Chondrocyte (in vitro differentiated cells): Measurements from ENCODE around the gene ITPKB. TPM values are rescaled to one million over a fixed set of nuclear protein-coding genes. Genes with fewer than 3 reads are reported as not detected.
A peak's percentile ranks its signal among the peaks of the same experiment; 100 is the strongest.

ENCODE experiments used
- DNase-seq: peaks from one replicate; pipeline ENCODE4 v3.0.0; 2021; ENCODE audit warnings: mixed read lengths, low spot score
- H3K27ac Mint-ChIP-seq: one replicate; pipeline ENCODE4 v1.8.0; 2021; ENCODE audit warnings: mild to moderate bottlenecking, moderate library complexity, mixed read lengths; ENCODE audit not compliant: unreplicated experiment
- H3K27me3 Mint-ChIP-seq: 2 replicates; pipeline ENCODE4 v1.8.0; 2021; ENCODE audit warnings: low read depth, mixed read lengths
- H3K36me3 Mint-ChIP-seq: 2 replicates; pipeline ENCODE4 v1.8.0; 2021; ENCODE audit warnings: low read depth, mixed read lengths
- H3K4me1 Mint-ChIP-seq: 2 replicates; pipeline ENCODE4 v1.8.0; 2021; ENCODE audit warnings: low read depth, mild to moderate bottlenecking, mixed read lengths
- H3K4me3 Mint-ChIP-seq: one replicate; pipeline ENCODE4 v1.8.0; 2021; ENCODE audit warnings: mild to moderate bottlenecking, moderate library complexity, mixed read lengths; ENCODE audit not compliant: unreplicated experiment
- H3K9me3 Mint-ChIP-seq: 2 replicates; pipeline ENCODE4 v1.8.0; 2021; ENCODE audit warnings: low read depth, mixed read lengths
- CTCF ChIP-seq: fragments of 200-600 bp; sonication (generic); IDR thresholded peaks from 2 replicates; pipeline ENCODE4 v1.5.0; 2021; ENCODE audit warnings: antibody characterized with exemption, mild to moderate bottlenecking, moderate library complexity
- total RNA-seq: library from RNA; stranded (reverse); gene quantifications from 3 replicates; pipeline ENCODE4 v1.2.1, GENCODE V29; 2021

ITPKB gene
- total RNA-seq, 1 donor from 2014 or later, result 13.4 TPM

GRCh38 chr1:226784081-226785049 lies 45.3 kb upstream of the ITPKB start:
- no peak for DNase-seq
- Mint-ChIP-seq H3K9me3 (no peaks in the 10 kb centered on the region), H3K4me3 (no peak overlapping the region), H3K4me1 (peaks cover 8% of the 10 kb centered on the region), H3K36me3 (no peaks in the 10 kb centered on the region), H3K27me3 (peaks cover 3% of the 10 kb centered on the region), H3K27ac (no peak overlapping the region)
- no peak for TF ChIP-seq CTCF

GRCh38 chr1:226782845-226783601 lies 43.9 kb upstream of the ITPKB start:
- peaks cover 2% of the 10 kb centered on the region for H3K27me3 Mint-ChIP-seq
- H3K27ac Mint-ChIP-seq, result no peak overlapping the region
- H3K4me1 Mint-ChIP-seq, result peaks cover 21% of the 10 kb centered on the region
- no peaks in the 10 kb centered on the region for H3K9me3 Mint-ChIP-seq
- DNase-seq, result no peak
- no peaks in the 10 kb centered on the region for H3K36me3 Mint-ChIP-seq
- TF ChIP-seq CTCF, result no peak
- no peak overlapping the region for H3K4me3 Mint-ChIP-seq

GRCh38 chr1:226781937-226782609 lies 43.0 kb upstream of the ITPKB start:
- Mint-ChIP-seq H3K36me3 (no peaks in the 10 kb centered on the region), H3K4me1 (peaks cover 24% of the 10 kb centered on the region), H3K4me3 (no peak overlapping the region), H3K9me3 (peaks cover 2% of the 10 kb centered on the region), H3K27ac (no peak overlapping the region), H3K27me3 (peaks cover 2% of the 10 kb centered on the region)
- no peak for DNase-seq
- TF ChIP-seq CTCF, result no peak

GRCh38 chr1:226779561-226779960 lies 40.5 kb upstream of the ITPKB start:
- H3K4me3 Mint-ChIP-seq, result no peak overlapping the region
- H3K27ac Mint-ChIP-seq, result no peak overlapping the region
- peaks cover 23% of the 10 kb centered on the region for H3K4me1 Mint-ChIP-seq
- no peak for DNase-seq
- peaks cover 2% of the 10 kb centered on the region for H3K27me3 Mint-ChIP-seq
- no peak for TF ChIP-seq CTCF
- no peaks in the 10 kb centered on the region for H3K36me3 Mint-ChIP-seq
- H3K9me3 Mint-ChIP-seq, result peaks cover 2% of the 10 kb centered on the region

- H3K4me1 Mint-ChIP-seq, result peaks cover 16% of the 10 kb centered on the region
- H3K27ac Mint-ChIP-seq, result peak overlapping the region; percentile 93
- no peak for DNase-seq
- H3K9me3 Mint-ChIP-seq, result peaks cover 2% of the 10 kb centered on the region
- H3K36me3 Mint-ChIP-seq, result no peaks in the 10 kb centered on the region
- H3K4me3 Mint-ChIP-seq, result peak overlapping the region; percentile 39
- H3K27me3 Mint-ChIP-seq, result peaks cover 2% of the 10 kb centered on the region
- no peak for TF ChIP-seq CTCF
Observed at GRCh38 chr1:226778657-226779058, 39.6 kb upstream of the ITPKB start.
